ENCODE data around the gene TCF3. TPM values are rescaled to one million over a fixed set of nuclear protein-coding genes. Genes with fewer than 3 reads are reported as not detected.

The TCF3 gene
- total and polyA plus RNA-seq, 10 of the 15 experiments (the other 5 are each of a cell fraction or from before 2014, with no cell fraction given), result 6.7 to 282 (median 70.7) TPM

GRCh38 chr19:1633269-1633826 is 19.1 kb downstream of the TCF3 start:
- FAIRE-seq (no peak), ATAC-seq (no peak), DNase-seq (ENCODE audit: low read depth, low spot score) (no peak)
- ChIA-PET CTCF (no interaction called here), POLR2A (no interaction called here), SMC1A (ENCODE audit: uncharacterized antibody, unreplicated experiment) (no interaction called here), RAD21 (ENCODE audit: unreplicated experiment) (no interaction called here)
- in situ Hi-C loops (cut with MboI) (no loop called here), intact Hi-C loops (cut with micrococcal nuclease; ENCODE audit: unreplicated experiment) (no loop called here)
- H4K20me1 ChIP-seq (ENCODE audit: control insufficient read depth, insufficient read depth), result peaks cover 7% of the 10 kb centered on the region
- H3K27ac ChIP-seq (ENCODE audit: control insufficient read depth, insufficient read depth), result no peak overlapping the region
- H3K36me3 ChIP-seq (ENCODE audit: control insufficient read depth in 2 of 2, insufficient read depth in 2 of 2, low read length in 1 of 2), result peaks cover 22 to 47% of the 10 kb centered on the region in 2 experiments
- TF ChIP-seq SUZ12 (IDR thresholded peaks at IDR 0.05; ENCODE audit: unreplicated experiment) (no peak), MEF2B (IDR thresholded peaks at IDR 0.05; ENCODE audit: partially characterized antibody, poor library complexity, severe bottlenecking) (no peak), PBX3 (IDR thresholded peaks at IDR 0.05; ENCODE audit: insufficient replicate concordance, low read depth, low read length) (no peak), ESRRA (IDR thresholded peaks at IDR 0.05; ENCODE audit: low read length) (no peak), STAT1 (conservative IDR thresholded peaks at IDR 0.05) (no peak), CBFB (IDR thresholded peaks at IDR 0.05; ENCODE audit: low read depth) (no peak), RBBP5 (conservative IDR thresholded peaks at IDR 0.05) (no peak), ZNF687 (IDR thresholded peaks at IDR 0.05) (no peak)
- H3K9ac ChIP-seq (ENCODE audit: control insufficient read depth, insufficient read depth, low read length), result no peak overlapping the region
- peaks cover 10% of the 10 kb centered on the region for H3K79me2 ChIP-seq (ENCODE audit: control insufficient read depth, insufficient read depth, low read length)
- H3K9me3 ChIP-seq (replicated peaks; ENCODE audit: control insufficient read depth, insufficient read depth, low read length), result no peaks in the 10 kb centered on the region; the same call in 2 of the 3 replicates
- H3K4me1 ChIP-seq (ENCODE audit: control insufficient read depth, insufficient read depth, low read length), result no peaks in the 10 kb centered on the region
- no peaks in the 10 kb centered on the region for H3K27me3 ChIP-seq (replicated peaks in 1 of 2; ENCODE audit: control insufficient read depth in 2 of 2, insufficient read depth in 2 of 2, low read length in 1 of 2)
- 80% methylated on average over 9 of the region's 11 CpGs for WGBS (ENCODE audit: insufficient coverage, insufficient replicate concordance, low lambda C conversion rate, missing lambda C conversion rate)
- H3K4me3 ChIP-seq, result no peak overlapping the region
- no peak overlapping the region for H2AFZ ChIP-seq (ENCODE audit: control insufficient read depth, low read depth, low read length)
- BruUV-seq (replicated peaks), result no TSS peak
- no peak overlapping the region for H3K4me2 ChIP-seq (ENCODE audit: control insufficient read depth, insufficient read depth)

Measured in GM12878 (cell line).